ENCODE measurements around the gene EXOC4. TPM values are rescaled to one million over a fixed set of nuclear protein-coding genes. Genes with fewer than 3 reads are reported as not detected.

EXOC4 gene
- total RNA-seq, 1 donor from 2014 or later = 94.0 TPM

DNA sequence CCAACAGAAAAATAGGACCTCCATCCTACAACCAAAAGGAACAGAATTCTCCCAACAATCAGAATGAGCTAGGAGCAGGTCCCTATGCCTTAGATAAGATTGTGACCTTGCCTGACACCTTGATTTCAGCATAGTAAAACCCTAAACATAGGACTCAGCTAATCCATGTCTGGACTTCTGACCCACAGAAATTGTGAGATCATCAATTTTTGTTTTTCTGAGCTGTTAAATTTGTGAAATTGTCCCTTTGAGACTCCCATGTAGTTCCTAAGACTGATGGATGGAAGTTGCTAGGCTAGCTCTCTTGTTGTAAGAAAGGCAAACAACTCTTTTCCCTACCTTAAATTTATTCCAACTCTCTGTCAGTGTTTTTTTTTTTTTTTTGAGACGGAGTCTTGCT is 244.2 kb downstream of the EXOC4 start:
- no peaks in the 10 kb centered on the region for H3K36me3 Mint-ChIP-seq (ENCODE audit: low read depth, unreplicated experiment)
- no peak for TF ChIP-seq CTCF (IDR thresholded peaks at IDR 0.05; ENCODE audit: unreplicated experiment)

GRCh38 chr7:133501771-133502170 is 248.9 kb downstream of the EXOC4 start:
- H3K4me3 Mint-ChIP-seq (ENCODE audit: unreplicated experiment) = no peak overlapping the region
- no peaks in the 10 kb centered on the region for H3K36me3 Mint-ChIP-seq (ENCODE audit: low read depth, unreplicated experiment)
- no peaks in the 10 kb centered on the region for H3K9me3 Mint-ChIP-seq (ENCODE audit: unreplicated experiment)
- H3K27me3 Mint-ChIP-seq (ENCODE audit: unreplicated experiment) = no peaks in the 10 kb centered on the region
- H3K4me1 Mint-ChIP-seq (ENCODE audit: unreplicated experiment) = peaks cover 6% of the 10 kb centered on the region
- no peak for DNase-seq (ENCODE audit: low spot score)
- H3K27ac Mint-ChIP-seq (ENCODE audit: unreplicated experiment) = no peak overlapping the region
- TF ChIP-seq CTCF (IDR thresholded peaks at IDR 0.05; ENCODE audit: unreplicated experiment) = no peak

More for the DNA sequence above, 244.2 kb downstream of the EXOC4 start:
- H3K4me3 Mint-ChIP-seq (ENCODE audit: unreplicated experiment) = no peak overlapping the region
- H3K27ac Mint-ChIP-seq (ENCODE audit: unreplicated experiment) = no peak overlapping the region
- H3K27me3 Mint-ChIP-seq (ENCODE audit: unreplicated experiment) = peaks cover 2% of the 10 kb centered on the region
- peaks cover 6% of the 10 kb centered on the region for H3K4me1 Mint-ChIP-seq (ENCODE audit: unreplicated experiment)
- no peaks in the 10 kb centered on the region for H3K9me3 Mint-ChIP-seq (ENCODE audit: unreplicated experiment)
- no peak for DNase-seq (ENCODE audit: low spot score)

DNA sequence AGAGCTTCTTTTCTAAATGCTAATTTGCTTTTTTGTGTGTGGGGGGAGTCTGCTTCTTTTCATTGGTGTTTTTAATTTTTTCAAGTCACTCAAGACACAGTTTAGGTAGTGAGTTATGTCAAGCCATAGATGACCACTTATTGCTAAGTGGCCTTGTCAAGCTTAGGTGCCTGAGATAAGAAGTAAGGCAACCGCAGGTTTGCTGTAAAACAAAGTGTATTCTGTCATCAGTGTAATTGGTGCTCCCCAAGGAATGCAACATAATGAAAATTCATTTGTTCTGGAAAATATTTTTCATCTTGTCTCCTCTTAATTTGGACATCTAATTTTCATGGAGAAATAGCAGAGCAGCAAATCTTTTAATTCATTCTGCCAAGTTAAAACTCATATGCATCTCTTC is 249.6 kb downstream of the EXOC4 start:
- Mint-ChIP-seq H3K4me3 (ENCODE audit: unreplicated experiment) (no peak overlapping the region), H3K27me3 (ENCODE audit: unreplicated experiment) (no peaks in the 10 kb centered on the region), H3K9me3 (ENCODE audit: unreplicated experiment) (no peaks in the 10 kb centered on the region), H3K27ac (ENCODE audit: unreplicated experiment) (no peak overlapping the region), H3K4me1 (ENCODE audit: unreplicated experiment) (peaks cover 6% of the 10 kb centered on the region), H3K36me3 (ENCODE audit: low read depth, unreplicated experiment) (no peaks in the 10 kb centered on the region)
- DNase-seq (ENCODE audit: low spot score) = no peak
- no peak for TF ChIP-seq CTCF (IDR thresholded peaks at IDR 0.05; ENCODE audit: unreplicated experiment)

DNA sequence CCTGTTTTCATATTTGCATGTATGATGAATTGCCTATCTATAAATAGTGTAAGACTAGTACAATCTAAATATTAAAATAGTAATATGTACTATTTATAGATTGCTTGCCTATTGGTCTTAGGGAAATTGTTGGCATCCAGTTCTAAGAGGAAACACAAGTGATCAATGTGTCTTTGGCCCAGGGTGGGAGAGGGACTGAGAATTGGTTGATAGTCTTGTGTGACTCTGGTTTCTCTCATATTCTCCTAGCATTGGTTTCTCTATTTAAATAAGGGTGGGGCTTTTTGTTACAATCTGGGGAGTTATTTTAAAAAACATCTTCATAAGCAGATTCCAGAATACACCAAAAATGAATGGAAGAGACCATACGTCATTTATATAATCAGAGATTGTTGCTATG is 250.1 kb downstream of the EXOC4 start:
- Mint-ChIP-seq H3K27me3 (ENCODE audit: unreplicated experiment) (no peaks in the 10 kb centered on the region), H3K9me3 (ENCODE audit: unreplicated experiment) (no peaks in the 10 kb centered on the region), H3K4me3 (ENCODE audit: unreplicated experiment) (no peak overlapping the region), H3K27ac (ENCODE audit: unreplicated experiment) (no peak overlapping the region), H3K4me1 (ENCODE audit: unreplicated experiment) (peaks cover 6% of the 10 kb centered on the region), H3K36me3 (ENCODE audit: low read depth, unreplicated experiment) (no peaks in the 10 kb centered on the region)
- DNase-seq (ENCODE audit: low spot score) = no peak
- no peak for TF ChIP-seq CTCF (IDR thresholded peaks at IDR 0.05; ENCODE audit: unreplicated experiment)

- H3K4me3 Mint-ChIP-seq (ENCODE audit: unreplicated experiment) = no peak overlapping the region
- no peaks in the 10 kb centered on the region for H3K27me3 Mint-ChIP-seq (ENCODE audit: unreplicated experiment)
- H3K27ac Mint-ChIP-seq (ENCODE audit: unreplicated experiment) = no peak overlapping the region
- no peak for TF ChIP-seq CTCF (IDR thresholded peaks at IDR 0.05; ENCODE audit: unreplicated experiment)
- H3K9me3 Mint-ChIP-seq (ENCODE audit: unreplicated experiment) = no peaks in the 10 kb centered on the region
- H3K4me1 Mint-ChIP-seq (ENCODE audit: unreplicated experiment) = peaks cover 6% of the 10 kb centered on the region
- DNase-seq (ENCODE audit: low spot score) = no peak
- no peaks in the 10 kb centered on the region for H3K36me3 Mint-ChIP-seq (ENCODE audit: low read depth, unreplicated experiment)
Measured at GRCh38 chr7:133504825-133505224, 251.9 kb downstream of the EXOC4 start.
